Measurements from ENCODE around the gene RXRA. TPM values are rescaled to one million over a fixed set of nuclear protein-coding genes. Genes with fewer than 3 reads are reported as not detected.

Gene RXRA
- total and polyA plus RNA-seq, 7 experiments from 2014 or later, result 0.31 to 59.5 (median 8.4) TPM

DNA sequence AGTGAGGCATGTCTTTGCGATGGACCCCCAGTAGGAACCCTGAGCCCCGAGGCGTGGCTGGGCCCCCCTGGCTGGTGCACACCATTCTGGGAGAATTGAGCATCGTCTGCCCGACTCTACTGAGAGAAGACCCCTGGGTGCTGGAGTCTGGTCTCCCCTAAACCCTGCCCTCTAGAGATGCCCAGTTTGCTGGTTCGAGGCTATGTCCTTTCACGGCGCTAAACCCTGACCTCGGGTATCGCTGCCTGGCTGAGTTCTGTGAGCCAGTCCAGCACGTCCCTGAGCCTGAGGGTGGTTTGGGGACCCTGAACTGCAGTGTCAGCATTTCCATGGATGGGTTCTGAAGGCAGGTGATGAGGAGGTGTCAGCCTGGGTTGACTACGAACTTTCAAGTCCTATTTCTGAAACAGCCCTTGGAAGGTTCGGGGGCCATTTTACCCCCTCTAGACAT lies 128.8 kb downstream of the RXRA start:
- no peak for ATAC-seq
- Mint-ChIP-seq H3K27ac (peak overlapping the region; percentile 18 to 99 (median 95)), H3K27me3 (no peaks in the 10 kb centered on the region), H3K4me1 (peaks cover 0 to 19% (median 11%) of the 10 kb centered on the region in 7 donors), H3K4me3 (peak overlapping the region in 6 of 10 donors; percentile 7 to 93 (median 62)), H3K36me3 (no peaks in the 10 kb centered on the region), H3K9me3 (no peaks in the 10 kb centered on the region)
- DNase-seq, result no peak
- no peak overlapping the region for H3K4me3 ChIP-seq (ENCODE audit: low read length)
- H3K9me3 ChIP-seq (ENCODE audit: control insufficient read depth in 2 of 3, low read length in 3 of 3), result no peaks in the 10 kb centered on the region
- no peaks in the 10 kb centered on the region for H3K36me3 ChIP-seq (ENCODE audit: control insufficient read depth in 2 of 3, insufficient read depth in 3 of 3, low read length in 3 of 3)
- H3K27me3 ChIP-seq (ENCODE audit: control insufficient read depth in 2 of 2, insufficient read depth in 2 of 2, low read length in 2 of 2), result no peaks in the 10 kb centered on the region
- intact Hi-C loops (cut with micrococcal nuclease), result loop anchor here in 1 of 2 donors (5.0 kb wide), 2 partner anchors 128 to 1047 kb away; partner anchors contain the start of genes MRPS2 and RXRA
- ChIA-PET CTCF (no interaction called here), POLR2A (interaction anchor here (1.6 kb wide), 1 partner anchor 8 kb away, joined by 5 read pairs; no protein-coding TSS in a partner anchor)
- peak overlapping the region; percentile 84 for H3K27ac ChIP-seq (ENCODE audit: low read depth, low read length)
- H3K4me1 ChIP-seq (ENCODE audit: control insufficient read depth in 2 of 2, insufficient read depth in 2 of 2, low read length in 2 of 2), result peaks cover 10 to 20% of the 10 kb centered on the region in 2 donors

DNA sequence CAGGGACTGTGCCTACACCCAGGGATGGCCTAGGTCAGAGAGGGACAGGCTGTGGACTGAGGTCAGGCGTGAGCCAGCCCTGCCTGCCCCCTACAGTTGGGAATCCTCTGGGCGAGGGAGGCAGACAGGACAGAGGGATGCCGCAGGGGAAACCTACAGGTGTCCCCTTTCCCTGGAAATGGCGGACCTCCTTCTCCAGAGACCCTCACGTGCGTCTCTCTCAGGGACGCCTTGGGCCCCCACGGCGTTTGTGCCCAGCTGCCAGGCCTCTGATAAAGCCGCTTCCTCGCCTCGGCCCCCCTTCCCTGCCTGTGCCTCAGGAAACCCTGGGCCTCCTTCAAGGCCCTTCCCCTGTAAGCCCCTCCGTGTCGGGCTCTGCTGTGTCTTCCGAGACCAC lies 129.3 kb downstream of the RXRA start:
- Mint-ChIP-seq H3K4me3 (peak overlapping the region in 9 of 10 donors; percentile 63 to 96 (median 85)), H3K27ac (peak overlapping the region; percentile 58 to 99 (median 95)), H3K4me1 (peaks cover 0 to 19% (median 11%) of the 10 kb centered on the region in 7 donors), H3K9me3 (no peaks in the 10 kb centered on the region), H3K27me3 (no peaks in the 10 kb centered on the region), H3K36me3 (no peaks in the 10 kb centered on the region)
- H3K36me3 ChIP-seq (ENCODE audit: control insufficient read depth in 2 of 3, insufficient read depth in 3 of 3, low read length in 3 of 3), result no peaks in the 10 kb centered on the region
- peak overlapping the region; percentile 63 for H3K4me3 ChIP-seq (ENCODE audit: low read length)
- ChIA-PET CTCF (interaction anchor here (1.1 kb wide), 1 partner anchor 291 kb away, joined by 5 read pairs; the partner anchor contains the start of gene RNU6ATAC), POLR2A (interaction anchor here (1.0 to 2.0 kb wide), 8 partner anchors 8 to 320 kb away, joined by 3 to 26 read pairs (median 6); partner anchors contain the start of genes RNU6ATAC and WDR5)
- ATAC-seq, result no peak
- intact Hi-C loops (cut with micrococcal nuclease), result loop anchor here in 1 of 2 donors (5.0 kb wide), 2 partner anchors 128 to 1047 kb away; partner anchors contain the start of genes MRPS2 and RXRA
- H3K9me3 ChIP-seq (ENCODE audit: control insufficient read depth in 2 of 3, low read length in 3 of 3), result no peaks in the 10 kb centered on the region
- H3K27ac ChIP-seq (ENCODE audit: low read depth, low read length), result peak overlapping the region; percentile 84
- H3K27me3 ChIP-seq (ENCODE audit: control insufficient read depth in 2 of 2, insufficient read depth in 2 of 2, low read length in 2 of 2), result no peaks in the 10 kb centered on the region
- peaks cover 10 to 20% of the 10 kb centered on the region in 2 donors for H3K4me1 ChIP-seq (ENCODE audit: control insufficient read depth in 2 of 2, insufficient read depth in 2 of 2, low read length in 2 of 2)
- DNase-seq, result no peak

DNA sequence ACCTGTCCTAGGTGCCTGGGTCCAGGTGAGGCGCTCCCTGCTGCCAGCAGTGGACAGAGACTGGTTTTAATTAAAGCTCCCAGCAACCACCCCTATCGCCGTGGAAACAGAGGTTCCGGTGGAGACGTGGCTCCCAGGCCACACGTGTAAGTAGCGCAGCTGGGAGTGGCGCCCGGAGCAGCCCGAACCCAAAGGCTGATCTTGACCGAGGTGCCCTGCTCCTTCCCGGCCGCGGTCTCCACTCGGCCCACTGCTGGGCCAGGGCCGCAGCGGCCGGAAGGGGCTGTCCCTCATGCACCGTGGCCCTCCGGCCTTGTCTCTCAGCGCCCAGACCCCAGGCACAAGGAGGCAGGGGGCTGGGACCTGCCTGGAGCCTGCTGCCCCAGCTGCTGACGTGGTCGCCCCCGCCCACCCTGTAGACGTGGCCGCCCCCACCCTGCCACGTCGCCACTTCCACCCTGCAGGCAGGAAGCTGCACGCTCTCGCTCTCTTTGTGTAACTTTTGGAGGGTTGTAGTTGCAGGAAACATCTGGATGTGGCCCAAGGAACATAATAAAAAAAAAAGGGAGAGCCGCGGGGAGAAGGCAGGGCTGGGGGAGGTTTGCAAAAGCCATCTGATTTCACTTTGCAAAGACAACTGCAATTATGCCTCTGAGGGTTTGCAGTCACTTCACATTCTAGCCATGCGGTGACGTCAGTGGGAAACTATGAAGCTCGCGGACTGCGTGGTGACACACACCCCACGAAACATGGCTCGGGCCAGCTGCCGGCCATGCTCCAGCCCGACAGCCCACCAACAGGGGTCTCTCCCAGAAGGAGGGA lies 129.9 kb downstream of the RXRA start:
- H3K4me1 Mint-ChIP-seq, result peaks cover 0 to 19% (median 11%) of the 10 kb centered on the region in 7 donors
- Histone ChIP-seq H3K27me3 (ENCODE audit: control insufficient read depth in 2 of 2, insufficient read depth in 2 of 2, low read length in 2 of 2) (no peaks in the 10 kb centered on the region), H3K27ac (ENCODE audit: low read depth, low read length) (peak overlapping the region; percentile 84), H3K4me3 (ENCODE audit: low read length) (peak overlapping the region; percentile 63), H3K4me1 (ENCODE audit: control insufficient read depth in 2 of 2, insufficient read depth in 2 of 2, low read length in 2 of 2) (peaks cover 10 to 20% of the 10 kb centered on the region in 2 donors), H3K36me3 (ENCODE audit: control insufficient read depth in 2 of 3, insufficient read depth in 3 of 3, low read length in 3 of 3) (no peaks in the 10 kb centered on the region), H3K9me3 (ENCODE audit: control insufficient read depth in 2 of 3, low read length in 3 of 3) (no peaks in the 10 kb centered on the region)
- intact Hi-C loops (cut with micrococcal nuclease), result loop anchor here in 1 of 2 donors (1.0 to 5.0 kb wide), 6 partner anchors 13 to 1046 kb away; partner anchors contain the start of genes BRD3, MRPS2, RNU6ATAC and RXRA
- H3K9me3 Mint-ChIP-seq, result no peaks in the 10 kb centered on the region
- no peaks in the 10 kb centered on the region for H3K27me3 Mint-ChIP-seq
- CTCF ChIA-PET, result interaction anchor here (0.6 to 2.0 kb wide), 4 partner anchors 14 to 292 kb away, joined by 3 to 8 read pairs (median 6); partner anchors contain the start of gene RNU6ATAC
- H3K27ac Mint-ChIP-seq, result peak overlapping the region; percentile 79 to 99 (median 95)
- peak; percentile 57 to 87 (median 80) for DNase-seq
- H3K4me3 Mint-ChIP-seq, result peak overlapping the region; percentile 66 to 96 (median 84)
- H3K36me3 Mint-ChIP-seq, result no peaks in the 10 kb centered on the region
- POLR2A ChIA-PET, result interaction anchor here (0.6 to 2.0 kb wide), 12 partner anchors 9 to 1786 kb away, joined by 3 to 26 read pairs (median 4); partner anchors contain the start of genes GTF3C4, RNU6ATAC and WDR5
- ATAC-seq, result peak; percentile 91

DNA sequence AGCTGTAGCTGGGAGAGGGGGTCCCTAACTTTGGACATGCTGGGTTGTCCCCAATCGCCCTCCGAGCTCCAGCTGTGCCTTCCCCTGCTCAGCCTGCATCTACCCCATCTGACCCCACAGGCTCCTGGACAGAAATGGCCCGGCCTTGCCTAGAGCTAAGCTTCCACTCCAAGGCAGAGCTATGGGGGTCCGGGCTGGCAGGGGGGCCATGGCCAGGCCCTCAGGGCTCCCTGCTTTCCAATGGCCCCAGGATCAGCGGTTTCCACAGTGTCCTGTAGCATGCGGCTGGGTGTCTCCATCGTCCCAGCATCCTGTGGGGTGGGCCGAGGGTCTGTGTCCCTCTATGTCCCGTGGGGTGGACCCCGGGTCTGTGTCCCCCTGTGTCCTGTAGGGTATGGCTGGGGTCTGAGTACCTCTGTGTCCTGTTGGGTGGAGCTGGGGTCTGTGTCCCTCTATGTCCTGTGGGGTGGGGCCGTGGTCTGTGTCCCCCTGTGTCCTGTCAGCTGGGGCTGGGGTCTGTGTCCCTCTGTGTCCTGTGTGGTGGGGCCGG lies 130.6 kb downstream of the RXRA start:
- Mint-ChIP-seq H3K4me1 (peaks cover 0 to 19% (median 11%) of the 10 kb centered on the region in 7 donors), H3K4me3 (peak overlapping the region; percentile 66 to 96 (median 84)), H3K27ac (peak overlapping the region; percentile 79 to 99 (median 95)), H3K9me3 (no peaks in the 10 kb centered on the region), H3K36me3 (no peaks in the 10 kb centered on the region), H3K27me3 (no peaks in the 10 kb centered on the region)
- H3K27me3 ChIP-seq (ENCODE audit: control insufficient read depth in 2 of 2, insufficient read depth in 2 of 2, low read length in 2 of 2), result no peaks in the 10 kb centered on the region
- no peaks in the 10 kb centered on the region for H3K36me3 ChIP-seq (ENCODE audit: control insufficient read depth in 2 of 3, insufficient read depth in 3 of 3, low read length in 3 of 3)
- H3K27ac ChIP-seq (ENCODE audit: low read depth, low read length), result peak overlapping the region; percentile 84
- peaks cover 10 to 20% of the 10 kb centered on the region in 2 donors for H3K4me1 ChIP-seq (ENCODE audit: control insufficient read depth in 2 of 2, insufficient read depth in 2 of 2, low read length in 2 of 2)
- H3K4me3 ChIP-seq (ENCODE audit: low read length), result peak overlapping the region; percentile 63
- H3K9me3 ChIP-seq (ENCODE audit: control insufficient read depth in 2 of 3, low read length in 3 of 3), result peaks cover 0 to 5% (median 0%) of the 10 kb centered on the region in 3 experiments
- ChIA-PET POLR2A (interaction anchor here (0.6 to 2.0 kb wide), 12 partner anchors 10 to 1787 kb away, joined by 3 to 26 read pairs (median 4); partner anchors contain the start of genes GTF3C4, RNU6ATAC and WDR5), CTCF (interaction anchor here (0.6 to 2.0 kb wide), 4 partner anchors 14 to 293 kb away, joined by 3 to 8 read pairs (median 6); partner anchors contain the start of gene RNU6ATAC)
- intact Hi-C loops (cut with micrococcal nuclease), result loop anchor here in 1 of 2 donors (1.0 to 5.0 kb wide), 6 partner anchors 14 to 1045 kb away; partner anchors contain the start of genes BRD3, MRPS2, RNU6ATAC and RXRA
- DNase-seq (no peak), ATAC-seq (no peak)

DNA sequence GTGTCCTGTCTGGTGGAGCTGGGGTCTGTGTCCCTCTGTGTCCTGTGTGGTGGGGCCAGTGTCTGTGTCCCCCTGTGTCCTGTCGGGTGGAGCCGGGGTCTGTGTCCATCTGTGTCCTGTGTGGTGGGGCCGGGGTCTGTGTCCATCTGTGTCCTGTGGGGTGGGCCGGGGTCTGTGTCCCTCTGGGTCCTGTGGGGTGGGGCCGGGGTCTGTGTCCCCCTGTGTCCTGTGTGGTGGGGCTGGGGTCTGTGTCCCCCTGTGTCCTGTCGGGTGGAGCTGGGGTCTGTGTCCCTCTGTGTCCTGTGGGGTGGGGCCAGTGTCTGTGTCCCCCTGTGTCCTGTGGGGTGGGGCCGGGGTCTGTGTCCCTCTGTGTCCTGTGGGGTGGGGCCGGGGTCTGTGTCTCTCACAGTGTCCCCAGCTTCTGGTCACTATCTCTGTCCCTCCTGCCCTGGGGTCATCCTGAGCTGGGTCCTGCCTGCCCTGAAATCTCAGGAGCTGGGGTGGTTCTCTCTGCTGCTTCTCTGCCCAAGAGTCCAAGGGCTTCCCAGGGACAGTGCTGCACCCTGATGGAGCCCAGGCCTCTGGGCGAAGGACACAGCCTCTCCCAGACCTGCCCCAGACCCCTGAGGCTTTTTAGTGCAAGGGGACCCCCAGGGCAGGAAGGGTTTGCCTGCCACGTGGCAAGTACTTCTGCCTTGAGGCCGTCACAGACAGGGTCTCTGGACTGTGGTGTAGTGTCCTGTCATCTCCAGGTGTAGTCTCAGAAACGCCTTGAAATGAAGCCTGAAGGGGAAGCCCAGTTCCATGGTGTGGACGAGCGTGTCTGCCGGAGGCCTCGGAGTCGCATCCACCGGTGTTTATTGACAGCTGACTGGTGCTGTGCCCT lies 131.3 kb downstream of the RXRA start:
- H3K4me3 Mint-ChIP-seq, result peak overlapping the region in 4 of 10 donors; percentile 85 to 96 (median 90)
- no peaks in the 10 kb centered on the region for H3K9me3 Mint-ChIP-seq

More for the DNA sequence above, 131.3 kb downstream of the RXRA start:
- DNase-seq, result no peak
- intact Hi-C loops (cut with micrococcal nuclease), result loop anchor here in 1 of 2 donors (2.0 to 5.0 kb wide), 4 partner anchors 15 to 1045 kb away; partner anchors contain the start of genes BRD3, MRPS2 and RXRA
- ChIA-PET POLR2A (interaction anchor here (1.2 to 2.0 kb wide), 4 partner anchors 17 to 295 kb away, joined by 3 to 26 read pairs (median 6); partner anchors contain the start of gene RNU6ATAC), CTCF (interaction anchor here (1.2 to 2.0 kb wide), 2 partner anchors 15 to 17 kb away, joined by 3 to 6 read pairs; no protein-coding TSS in a partner anchor)
- H3K27me3 Mint-ChIP-seq, result peaks cover 0 to 4% (median 0%) of the 10 kb centered on the region in 5 donors
- H3K36me3 ChIP-seq (ENCODE audit: control insufficient read depth in 2 of 3, insufficient read depth in 3 of 3, low read length in 3 of 3), result no peaks in the 10 kb centered on the region
- no peaks in the 10 kb centered on the region for H3K27me3 ChIP-seq (ENCODE audit: control insufficient read depth in 2 of 2, insufficient read depth in 2 of 2, low read length in 2 of 2)
- H3K36me3 Mint-ChIP-seq, result no peaks in the 10 kb centered on the region
- H3K27ac Mint-ChIP-seq, result peak overlapping the region; percentile 59 to 99 (median 94)
- H3K4me3 ChIP-seq (ENCODE audit: low read length), result no peak overlapping the region
- peaks cover 0 to 8% (median 0%) of the 10 kb centered on the region in 3 experiments for H3K9me3 ChIP-seq (ENCODE audit: control insufficient read depth in 2 of 3, low read length in 3 of 3)
- H3K4me1 ChIP-seq (ENCODE audit: control insufficient read depth in 2 of 2, insufficient read depth in 2 of 2, low read length in 2 of 2), result peaks cover 10 to 20% of the 10 kb centered on the region in 2 donors
- H3K4me1 Mint-ChIP-seq, result peaks cover 0 to 19% (median 11%) of the 10 kb centered on the region in 7 donors
- no peak for ATAC-seq
- peak overlapping the region; percentile 84 for H3K27ac ChIP-seq (ENCODE audit: low read depth, low read length)
